Chondrocyte (in vitro differentiated cells): ENCODE data around the gene TXNL4A. TPM values are rescaled to one million over a fixed set of nuclear protein-coding genes. Genes with fewer than 3 reads are reported as not detected.
A peak's percentile ranks its signal among the peaks of the same experiment; 100 is the strongest.

ENCODE experiments used
- DNase-seq: peaks from one replicate; pipeline ENCODE4 v3.0.0; 2021; ENCODE audit warnings: mixed read lengths, low spot score
- H3K27ac Mint-ChIP-seq: one replicate; pipeline ENCODE4 v1.8.0; 2021; ENCODE audit warnings: mild to moderate bottlenecking, moderate library complexity, mixed read lengths; ENCODE audit not compliant: unreplicated experiment
- H3K27me3 Mint-ChIP-seq: 2 replicates; pipeline ENCODE4 v1.8.0; 2021; ENCODE audit warnings: low read depth, mixed read lengths
- H3K36me3 Mint-ChIP-seq: 2 replicates; pipeline ENCODE4 v1.8.0; 2021; ENCODE audit warnings: low read depth, mixed read lengths
- H3K4me1 Mint-ChIP-seq: 2 replicates; pipeline ENCODE4 v1.8.0; 2021; ENCODE audit warnings: low read depth, mild to moderate bottlenecking, mixed read lengths
- H3K4me3 Mint-ChIP-seq: one replicate; pipeline ENCODE4 v1.8.0; 2021; ENCODE audit warnings: mild to moderate bottlenecking, moderate library complexity, mixed read lengths; ENCODE audit not compliant: unreplicated experiment
- H3K9me3 Mint-ChIP-seq: 2 replicates; pipeline ENCODE4 v1.8.0; 2021; ENCODE audit warnings: low read depth, mixed read lengths
- total RNA-seq: library from RNA; stranded (reverse); gene quantifications from 3 replicates; pipeline ENCODE4 v1.2.1, GENCODE V29; 2021
- TF ChIP-seq, protein P1 (sequence below): fragments of 200-600 bp; sonication (generic); IDR thresholded peaks from 2 replicates; pipeline ENCODE4 v1.5.0; 2021; ENCODE audit warnings: antibody characterized with exemption, mild to moderate bottlenecking, moderate library complexity

The TXNL4A gene
- total RNA-seq, 1 donor from 2014 or later: 143 TPM

DNA sequence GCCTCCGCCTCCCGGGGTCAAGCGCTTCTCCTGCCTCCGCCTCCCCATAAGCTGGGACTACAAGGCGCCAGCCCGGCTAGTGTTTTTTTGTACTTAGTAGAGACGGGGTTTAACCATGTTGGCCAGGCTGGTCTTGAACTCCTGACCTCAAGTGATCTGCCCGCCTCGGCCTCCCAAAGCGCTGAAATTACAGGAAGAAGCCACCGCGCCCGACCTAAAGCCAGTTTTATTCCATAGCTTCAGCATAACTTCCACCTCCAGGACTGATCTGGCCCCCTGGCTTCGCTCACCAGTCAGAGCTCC is 783 bp upstream of the TXNL4A start:
- H3K36me3 Mint-ChIP-seq: peaks cover 5% of the 10 kb centered on the region
- H3K27ac Mint-ChIP-seq: peak overlapping the region; percentile 99
- H3K4me3 Mint-ChIP-seq: peak overlapping the region; percentile 88
- TF ChIP-seq, protein P1, sequence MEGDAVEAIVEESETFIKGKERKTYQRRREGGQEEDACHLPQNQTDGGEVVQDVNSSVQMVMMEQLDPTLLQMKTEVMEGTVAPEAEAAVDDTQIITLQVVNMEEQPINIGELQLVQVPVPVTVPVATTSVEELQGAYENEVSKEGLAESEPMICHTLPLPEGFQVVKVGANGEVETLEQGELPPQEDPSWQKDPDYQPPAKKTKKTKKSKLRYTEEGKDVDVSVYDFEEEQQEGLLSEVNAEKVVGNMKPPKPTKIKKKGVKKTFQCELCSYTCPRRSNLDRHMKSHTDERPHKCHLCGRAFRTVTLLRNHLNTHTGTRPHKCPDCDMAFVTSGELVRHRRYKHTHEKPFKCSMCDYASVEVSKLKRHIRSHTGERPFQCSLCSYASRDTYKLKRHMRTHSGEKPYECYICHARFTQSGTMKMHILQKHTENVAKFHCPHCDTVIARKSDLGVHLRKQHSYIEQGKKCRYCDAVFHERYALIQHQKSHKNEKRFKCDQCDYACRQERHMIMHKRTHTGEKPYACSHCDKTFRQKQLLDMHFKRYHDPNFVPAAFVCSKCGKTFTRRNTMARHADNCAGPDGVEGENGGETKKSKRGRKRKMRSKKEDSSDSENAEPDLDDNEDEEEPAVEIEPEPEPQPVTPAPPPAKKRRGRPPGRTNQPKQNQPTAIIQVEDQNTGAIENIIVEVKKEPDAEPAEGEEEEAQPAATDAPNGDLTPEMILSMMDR: no peak
- H3K27me3 Mint-ChIP-seq: no peaks in the 10 kb centered on the region
- DNase-seq: no peak
- H3K4me1 Mint-ChIP-seq: peaks cover 31% of the 10 kb centered on the region
- no peaks in the 10 kb centered on the region for H3K9me3 Mint-ChIP-seq

DNA sequence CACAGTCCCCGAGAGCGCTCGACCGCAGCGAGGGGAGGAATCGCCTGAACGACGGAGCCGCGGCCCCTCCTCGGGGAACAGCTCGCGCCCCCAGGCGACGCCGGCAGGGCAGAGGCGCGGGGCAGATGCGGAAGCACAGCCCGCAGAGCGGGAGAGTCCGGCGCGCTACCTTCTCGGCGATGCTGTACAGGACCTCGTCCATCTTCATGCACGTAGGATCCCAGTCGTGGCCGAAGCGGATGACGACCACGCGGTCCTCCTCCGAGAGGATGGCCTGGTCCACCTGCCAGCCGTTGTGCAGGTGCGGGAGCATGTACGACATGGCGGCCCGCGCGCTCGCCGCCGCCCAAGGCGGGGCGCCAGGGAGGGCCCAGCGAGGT is 302 bp downstream of the TXNL4A start:
- Mint-ChIP-seq H3K27ac (peak overlapping the region; percentile 91), H3K27me3 (no peaks in the 10 kb centered on the region), H3K36me3 (peaks cover 5% of the 10 kb centered on the region), H3K9me3 (no peaks in the 10 kb centered on the region), H3K4me3 (peak overlapping the region; percentile 88), H3K4me1 (peaks cover 40% of the 10 kb centered on the region)
- TF ChIP-seq, protein P1: peak; percentile 66
- no peak for DNase-seq

DNA sequence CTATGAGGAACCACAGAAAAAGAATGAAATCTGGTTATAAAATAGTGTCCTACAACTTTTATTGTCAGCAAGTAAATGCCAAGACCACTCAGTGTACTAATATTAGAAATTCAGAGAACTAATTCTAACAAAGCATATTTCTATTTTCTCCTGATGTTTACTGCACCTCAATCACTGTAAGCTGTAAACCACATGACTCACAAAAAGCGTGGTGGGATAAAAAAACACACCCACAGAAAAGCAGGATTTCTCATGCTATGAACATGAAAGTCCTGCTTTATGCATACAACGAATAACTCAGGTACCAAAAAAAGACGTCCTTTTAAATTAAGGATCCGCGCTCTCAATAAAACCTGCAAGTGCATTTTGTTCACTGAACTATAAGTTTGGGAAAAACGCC is 797 bp downstream of the TXNL4A start:
- H3K36me3 Mint-ChIP-seq: peaks cover 5% of the 10 kb centered on the region
- no peak for DNase-seq
- H3K27me3 Mint-ChIP-seq: no peaks in the 10 kb centered on the region
- peak overlapping the region; percentile 88 for H3K4me3 Mint-ChIP-seq
- no peaks in the 10 kb centered on the region for H3K9me3 Mint-ChIP-seq
- peaks cover 40% of the 10 kb centered on the region for H3K4me1 Mint-ChIP-seq
- TF ChIP-seq, protein P1: no peak
- peak overlapping the region; percentile 91 for H3K27ac Mint-ChIP-seq

DNA sequence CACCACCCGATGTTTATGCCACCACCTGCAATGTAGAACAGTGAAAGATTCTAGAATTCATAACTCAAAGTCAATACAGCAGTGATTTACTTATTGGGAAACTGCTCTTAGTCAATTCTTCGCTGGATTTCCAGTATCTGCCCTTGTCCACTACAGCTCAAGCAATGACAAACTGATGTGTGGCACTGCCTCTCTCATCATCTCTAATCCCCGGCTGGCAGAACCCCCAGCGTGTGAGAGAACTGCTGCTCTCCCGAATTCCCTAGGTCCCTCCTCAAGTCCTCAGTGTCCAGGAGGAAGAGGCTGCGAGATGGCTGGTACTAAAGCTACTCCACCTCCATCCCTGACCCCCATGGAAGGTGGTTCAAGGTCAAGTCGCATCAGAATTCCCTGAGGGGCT is 1.6 kb downstream of the TXNL4A start:
- H3K4me1 Mint-ChIP-seq: peaks cover 46% of the 10 kb centered on the region
- TF ChIP-seq, protein P1: no peak
- H3K36me3 Mint-ChIP-seq: peaks cover 5% of the 10 kb centered on the region
- DNase-seq: no peak
- peak overlapping the region; percentile 65 for H3K27ac Mint-ChIP-seq
- H3K9me3 Mint-ChIP-seq: no peaks in the 10 kb centered on the region
- no peaks in the 10 kb centered on the region for H3K27me3 Mint-ChIP-seq
- H3K4me3 Mint-ChIP-seq: peak overlapping the region; percentile 88

DNA sequence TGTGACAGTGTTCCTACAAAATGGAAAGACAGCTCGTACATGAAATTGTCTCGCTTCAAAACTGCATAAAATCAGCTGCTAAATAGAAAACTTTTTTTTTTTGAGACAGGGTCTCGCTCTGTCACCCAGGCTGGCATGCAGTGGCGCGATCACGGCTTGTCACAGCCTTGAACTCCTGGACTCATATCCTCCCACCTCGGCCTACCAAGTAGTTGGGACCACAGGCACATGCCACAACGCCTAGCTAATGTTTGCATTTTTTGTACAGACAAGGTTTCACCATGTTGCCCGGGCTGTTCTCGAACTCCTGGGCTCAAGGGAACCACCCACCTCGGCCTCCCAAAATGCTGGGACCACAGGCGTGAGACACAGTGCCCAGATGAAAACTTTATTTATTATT is 3.2 kb downstream of the TXNL4A start:
- Mint-ChIP-seq H3K4me3 (no peak overlapping the region), H3K27ac (no peak overlapping the region), H3K4me1 (peaks cover 55% of the 10 kb centered on the region), H3K9me3 (no peaks in the 10 kb centered on the region), H3K27me3 (no peaks in the 10 kb centered on the region), H3K36me3 (peaks cover 5% of the 10 kb centered on the region)
- no peak for DNase-seq
- TF ChIP-seq, protein P1: no peak
